Measurements from ENCODE around the gene KRT38.

Gene KRT38

GRCh38 chr17:41419716-41420115, 21.1 kb downstream of the KRT38 start:
- H3K36me3 ChIP-seq (ENCODE audit: insufficient read depth, low read length), result no peaks in the 10 kb centered on the region
- H3K9me3 ChIP-seq (ENCODE audit: low read length), result no peaks in the 10 kb centered on the region
- no peaks in the 10 kb centered on the region for H4K20me1 ChIP-seq (ENCODE audit: insufficient read depth, low read length)
- H3K27ac ChIP-seq (ENCODE audit: low read depth, low read length, poor library complexity, severe bottlenecking), result no peak overlapping the region
- no peaks in the 10 kb centered on the region for H3K79me2 ChIP-seq (ENCODE audit: insufficient read depth, low read length)
- no peak overlapping the region for H2AFZ ChIP-seq (ENCODE audit: low read length)
- H3K27me3 ChIP-seq (ENCODE audit: insufficient read depth, low read length), result no peaks in the 10 kb centered on the region
- TF ChIP-seq CTCF (IDR thresholded peaks at IDR 0.05; ENCODE audit: low read length), result no peak
- TF ChIP-seq EZH2 (IDR thresholded peaks at IDR 0.05; ENCODE audit: borderline replicate concordance, low read length), result no peak
- H3K9ac ChIP-seq (ENCODE audit: low read length), result no peak overlapping the region
- no peak overlapping the region for H3K4me2 ChIP-seq (ENCODE audit: low read length)
- no peaks in the 10 kb centered on the region for H3K9me2 ChIP-seq (ENCODE audit: low read depth, low read length)
- H3F3A ChIP-seq (ENCODE audit: insufficient read depth, low read length), result no peaks in the 10 kb centered on the region
- H3K4me1 ChIP-seq (ENCODE audit: insufficient read depth, low read length, severe bottlenecking), result no peaks in the 10 kb centered on the region
- no peak overlapping the region for H3K4me3 ChIP-seq (ENCODE audit: low read depth, low read length, poor library complexity, severe bottlenecking)

- TF ChIP-seq EZH2 (IDR thresholded peaks at IDR 0.05; ENCODE audit: borderline replicate concordance, low read length), result no peak
- TF ChIP-seq CTCF (IDR thresholded peaks at IDR 0.05; ENCODE audit: low read length), result no peak
- no peak overlapping the region for H3K27ac ChIP-seq (ENCODE audit: low read depth, low read length, poor library complexity, severe bottlenecking)
These were observed 22.5 kb downstream of the KRT38 start for GRCh38 chr17:41418116-41418860.

GRCh38 chr17:41417576-41418015, 23.2 kb downstream of the KRT38 start:
- TF ChIP-seq CTCF (IDR thresholded peaks at IDR 0.05; ENCODE audit: low read length) (peak; percentile 54), EZH2 (IDR thresholded peaks at IDR 0.05; ENCODE audit: borderline replicate concordance, low read length) (no peak)
- Histone ChIP-seq H3K4me2 (ENCODE audit: low read length) (no peak overlapping the region), H3K79me2 (ENCODE audit: insufficient read depth, low read length) (no peaks in the 10 kb centered on the region), H2AFZ (ENCODE audit: low read length) (no peak overlapping the region), H3K27me3 (ENCODE audit: insufficient read depth, low read length) (no peaks in the 10 kb centered on the region), H3K27ac (ENCODE audit: low read depth, low read length, poor library complexity, severe bottlenecking) (no peak overlapping the region), H3F3A (ENCODE audit: insufficient read depth, low read length) (no peaks in the 10 kb centered on the region), H4K20me1 (ENCODE audit: insufficient read depth, low read length) (no peaks in the 10 kb centered on the region), H3K36me3 (ENCODE audit: insufficient read depth, low read length) (no peaks in the 10 kb centered on the region), H3K4me3 (ENCODE audit: low read depth, low read length, poor library complexity, severe bottlenecking) (no peak overlapping the region), H3K9me3 (ENCODE audit: low read length) (no peaks in the 10 kb centered on the region), H3K9me2 (ENCODE audit: low read depth, low read length) (no peaks in the 10 kb centered on the region), H3K4me1 (ENCODE audit: insufficient read depth, low read length, severe bottlenecking) (no peaks in the 10 kb centered on the region), H3K9ac (ENCODE audit: low read length) (no peak overlapping the region)

More at GRCh38 chr17:41418116-41418860, 22.5 kb downstream of the KRT38 start:
- Histone ChIP-seq H4K20me1 (ENCODE audit: insufficient read depth, low read length) (no peaks in the 10 kb centered on the region), H2AFZ (ENCODE audit: low read length) (no peak overlapping the region), H3K9ac (ENCODE audit: low read length) (no peak overlapping the region), H3K27me3 (ENCODE audit: insufficient read depth, low read length) (no peaks in the 10 kb centered on the region), H3K9me3 (ENCODE audit: low read length) (no peaks in the 10 kb centered on the region), H3K4me1 (ENCODE audit: insufficient read depth, low read length, severe bottlenecking) (no peaks in the 10 kb centered on the region), H3K36me3 (ENCODE audit: insufficient read depth, low read length) (no peaks in the 10 kb centered on the region), H3F3A (ENCODE audit: insufficient read depth, low read length) (no peaks in the 10 kb centered on the region), H3K4me3 (ENCODE audit: low read depth, low read length, poor library complexity, severe bottlenecking) (no peak overlapping the region), H3K4me2 (ENCODE audit: low read length) (no peak overlapping the region), H3K9me2 (ENCODE audit: low read depth, low read length) (no peaks in the 10 kb centered on the region), H3K79me2 (ENCODE audit: insufficient read depth, low read length) (no peaks in the 10 kb centered on the region)

All from OCI-LY1 (cell line).